SU-DHL-6 (cell line): ENCODE results near the gene PUM1.

Experiments used
- H2AFZ ChIP-seq: fragments of 200-600 bp; sonication (generic); 2 replicates; pipeline ENCODE4 v1.6.1; 2014; ENCODE audit warnings: low read depth, mild to moderate bottlenecking, moderate library complexity, mixed read lengths, antibody characterized with exemption, low read length; ENCODE audit not compliant: severe bottlenecking
- H3F3A ChIP-seq: fragments of 200-600 bp; shearing (Covaris generic); 2 replicates; pipeline ENCODE4 v1.6.0; 2016; ENCODE audit warnings: antibody characterized with exemption, mild to moderate bottlenecking; ENCODE audit not compliant: insufficient read depth
- H3K27ac ChIP-seq: fragments of 200-600 bp; sonication (generic); 2 replicates; pipeline ENCODE4 v1.5.1; 2016; ENCODE audit warnings: low read depth, mild to moderate bottlenecking, low read length, moderate library complexity, mixed read lengths
- H3K27me3 ChIP-seq: fragments of 200-600 bp; sonication (generic), shearing (Covaris generic); 2 replicates; pipeline ENCODE4 v1.6.0; 2014; ENCODE audit warnings: mild to moderate bottlenecking, low read length
- H3K36me3 ChIP-seq: fragments of 200-600 bp; sonication (generic); 2 replicates; pipeline ENCODE4 v1.6.1; 2014; ENCODE audit warnings: mild to moderate bottlenecking, low read length, mixed read lengths
- H3K4me2 ChIP-seq: fragments of 300-600, 200-600 bp; shearing (Covaris generic), sonication (generic); 2 replicates; pipeline ENCODE4 v1.6.0; 2014; ENCODE audit warnings: low read length, low read depth, mild to moderate bottlenecking; ENCODE audit not compliant: poor library complexity, severe bottlenecking
- H3K4me3 ChIP-seq: fragments of 200-600 bp; sonication (generic); 2 replicates; pipeline ENCODE4 v1.5.1; 2014; ENCODE audit warnings: antibody characterized with exemption, low read length, mild to moderate bottlenecking, mixed read lengths; ENCODE audit not compliant: insufficient read depth, poor library complexity, severe bottlenecking
- H3K79me2 ChIP-seq: fragments of 200-600 bp; sonication (generic); 2 replicates; pipeline ENCODE4 v1.6.1; 2014; ENCODE audit warnings: mild to moderate bottlenecking, low read length, moderate library complexity; ENCODE audit not compliant: insufficient read depth
- H3K9ac ChIP-seq: fragments of 200-600 bp; sonication (generic); 2 replicates; pipeline ENCODE4 v1.7.0; 2014; ENCODE audit warnings: mild to moderate bottlenecking, low read length
- H3K9me2 ChIP-seq: fragments of 200-600 bp; sonication (generic); replicated peaks from 2 replicates; pipeline ENCODE4 v1.6.1; 2014; ENCODE audit warnings: low read length; ENCODE audit not compliant: insufficient read depth
- H3K9me3 ChIP-seq: fragments of 200-600 bp; sonication (generic); 2 replicates; pipeline ENCODE4 v1.6.1; 2014; ENCODE audit warnings: low read length, mixed read lengths; ENCODE audit not compliant: insufficient read depth
- H4K20me1 ChIP-seq: fragments of 200-600 bp; sonication (generic); 2 replicates; pipeline ENCODE4 v1.6.1; 2014; ENCODE audit warnings: low read depth, mild to moderate bottlenecking, antibody characterized with exemption, low read length, moderate library complexity, mixed read lengths
- CTCF ChIP-seq: fragments of 200-600 bp; sonication (generic); IDR thresholded peaks from one replicate; pipeline ENCODE4 v1.5.1; 2017; ENCODE audit warnings: antibody characterized with exemption, mild to moderate bottlenecking, low read length, moderate library complexity; ENCODE audit not compliant: insufficient read depth, poor library complexity, severe bottlenecking
- EZH2phosphoT487 ChIP-seq: fragments of 200-600 bp; sonication (generic), shearing (Covaris generic); conservative IDR thresholded peaks from 2 replicates; pipeline ENCODE4 v1.6.1; 2018; ENCODE audit warnings: mild to moderate bottlenecking, antibody characterized with exemption, low read length, moderate library complexity, mixed read lengths

PUM1 gene

GRCh38 chr1:30900486-30900885 lies 165.0 kb downstream of the PUM1 start:
- H2AFZ ChIP-seq, result no peak overlapping the region
- TF ChIP-seq EZH2phosphoT487 (no peak), CTCF (no peak)
- no peak overlapping the region for H3K4me2 ChIP-seq
- H3K27me3 ChIP-seq, result no peaks in the 10 kb centered on the region
- no peaks in the 10 kb centered on the region for H3K79me2 ChIP-seq
- H3K4me3 ChIP-seq, result no peak overlapping the region
- H3K9me2 ChIP-seq, result no peaks in the 10 kb centered on the region
- no peak overlapping the region for H3K9ac ChIP-seq
- no peaks in the 10 kb centered on the region for H3F3A ChIP-seq
- H3K27ac ChIP-seq, result no peak overlapping the region
- H3K9me3 ChIP-seq, result no peaks in the 10 kb centered on the region
- H3K36me3 ChIP-seq, result no peaks in the 10 kb centered on the region
- H4K20me1 ChIP-seq, result no peaks in the 10 kb centered on the region

DNA sequence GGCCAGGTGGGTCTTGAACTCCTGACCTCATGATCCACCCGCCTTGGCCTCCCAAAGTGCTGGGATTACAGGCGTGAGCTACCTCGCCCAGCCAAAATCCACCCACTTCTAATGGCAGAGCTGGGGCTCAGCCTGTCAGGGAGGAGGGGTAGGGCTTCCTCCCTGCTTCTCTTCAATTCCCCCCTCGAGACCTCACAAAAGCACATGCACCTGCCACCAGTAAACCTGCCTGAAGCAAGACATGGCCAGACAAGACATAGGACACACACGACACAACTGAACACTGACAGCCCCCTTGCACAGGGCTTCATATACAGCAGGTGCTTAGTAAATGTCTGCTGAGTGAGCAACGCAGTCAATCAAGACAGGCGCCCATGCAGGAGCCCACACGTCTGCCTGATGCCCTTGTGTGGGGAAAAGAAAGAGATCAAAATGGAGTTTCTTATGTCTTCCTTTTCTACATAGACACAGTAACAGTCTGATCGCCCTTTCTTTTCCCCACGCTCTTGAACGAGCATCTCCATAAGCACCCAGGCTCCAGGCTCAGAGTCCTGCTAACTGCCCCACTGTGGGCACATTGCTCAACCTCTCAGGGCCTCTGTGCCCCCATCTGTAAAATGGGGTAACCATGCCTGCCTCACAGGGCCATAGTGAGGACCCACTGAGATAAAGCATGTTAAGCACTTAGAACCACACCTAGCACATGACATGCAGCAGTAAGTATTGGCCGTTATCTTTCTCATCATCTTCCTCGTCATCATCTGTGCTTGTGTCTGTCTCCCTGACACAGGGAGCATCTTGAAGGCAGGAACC lies 165.7 kb downstream of the PUM1 start:
- H3K27ac ChIP-seq, result no peak overlapping the region
- no peaks in the 10 kb centered on the region for H4K20me1 ChIP-seq
- no peaks in the 10 kb centered on the region for H3K79me2 ChIP-seq
- no peak overlapping the region for H2AFZ ChIP-seq
- H3K9me3 ChIP-seq, result no peaks in the 10 kb centered on the region
- H3K9me2 ChIP-seq, result no peaks in the 10 kb centered on the region
- H3K4me3 ChIP-seq, result no peak overlapping the region
- no peak overlapping the region for H3K9ac ChIP-seq
- no peak overlapping the region for H3K4me2 ChIP-seq
- no peaks in the 10 kb centered on the region for H3K27me3 ChIP-seq
- H3F3A ChIP-seq, result no peaks in the 10 kb centered on the region
- H3K36me3 ChIP-seq, result no peaks in the 10 kb centered on the region
- TF ChIP-seq EZH2phosphoT487, result no peak
- TF ChIP-seq CTCF, result no peak

DNA sequence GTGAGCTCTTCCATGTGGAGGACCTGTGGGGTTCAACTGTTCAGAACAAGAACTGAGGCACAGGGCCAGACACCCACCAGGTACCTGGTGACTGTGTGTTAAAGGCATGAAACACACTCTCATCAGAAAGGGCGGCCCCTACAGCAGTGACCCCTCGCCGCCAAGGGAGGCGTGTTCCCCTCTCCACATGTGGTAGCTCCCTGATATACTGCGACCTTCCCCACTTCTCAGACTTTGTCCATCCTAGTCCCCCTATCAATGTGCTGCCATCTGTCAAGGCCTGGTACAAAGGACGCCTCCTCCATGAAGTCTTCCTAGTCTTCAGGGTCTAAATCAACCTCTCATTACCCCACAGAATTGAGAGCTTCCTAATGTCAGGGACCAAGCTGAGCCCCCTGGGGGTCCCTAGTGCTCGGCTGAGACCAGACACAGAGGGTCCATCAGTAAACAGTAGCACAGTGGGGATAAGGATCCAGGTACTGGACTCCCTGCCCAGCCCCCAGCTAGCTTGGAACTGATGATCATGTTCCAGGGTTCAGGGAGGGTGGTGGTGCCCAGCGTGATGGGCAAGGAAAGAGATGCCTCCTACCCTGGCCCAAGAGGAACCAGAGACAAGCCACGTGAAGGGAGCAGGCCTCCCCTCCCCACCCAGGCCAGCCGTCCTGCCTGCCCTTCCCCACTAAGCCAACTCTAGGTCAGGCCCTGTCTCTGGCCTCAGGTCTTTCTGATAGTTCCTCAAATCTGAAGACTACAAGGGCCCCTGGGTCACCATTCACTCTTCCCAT lies 167.3 kb downstream of the PUM1 start:
- no peaks in the 10 kb centered on the region for H3F3A ChIP-seq
- no peak overlapping the region for H2AFZ ChIP-seq
- H4K20me1 ChIP-seq, result no peaks in the 10 kb centered on the region
- H3K27ac ChIP-seq, result no peak overlapping the region
- H3K4me2 ChIP-seq, result no peak overlapping the region
- no peak overlapping the region for H3K4me3 ChIP-seq
- H3K79me2 ChIP-seq, result no peaks in the 10 kb centered on the region
- no peak overlapping the region for H3K9ac ChIP-seq
- no peaks in the 10 kb centered on the region for H3K9me3 ChIP-seq
- H3K9me2 ChIP-seq, result no peaks in the 10 kb centered on the region
- H3K36me3 ChIP-seq, result no peaks in the 10 kb centered on the region
- TF ChIP-seq CTCF (no peak), EZH2phosphoT487 (no peak)
- H3K27me3 ChIP-seq, result no peaks in the 10 kb centered on the region
